Testis (tissue), 3 donors: Measurements from ENCODE around the gene RGS3. TPM values are rescaled to one million over a fixed set of nuclear protein-coding genes. Genes with fewer than 3 reads are reported as not detected.

Source experiments
- DNase-seq: peaks from one replicate; pipeline ENCODE4 v3.0.0-alpha.2; 2019
- H3K27ac ChIP-seq, 2 donors: fragments of 200-600 bp; sonication (generic); one replicate each; pipeline ENCODE4 v1.5.1; 2019
- H3K27me3 ChIP-seq: fragments of 200-600 bp; sonication (generic); one replicate; pipeline ENCODE4 v1.5.1; 2019
- H3K36me3 ChIP-seq: fragments of 200-600 bp; sonication (generic); one replicate; pipeline ENCODE4 v1.5.1; 2017; ENCODE audit warnings: low read depth; ENCODE audit errors: missing control alignments
- H3K4me1 ChIP-seq: fragments of 200-600 bp; sonication (generic); one replicate; pipeline ENCODE4 v1.5.1; 2019
- H3K4me3 ChIP-seq, 2 donors: fragments of 200-600 bp; sonication (generic); one replicate each; pipeline ENCODE4 v1.5.1; 2017 to 2019
- H3K9me3 ChIP-seq: fragments of 200-600 bp; sonication (generic); one replicate; pipeline ENCODE4 v1.5.1; 2017
- CTCF ChIP-seq, 3 experiments: fragments of 450-650 bp in 2 of 3; fragments of 200-600 bp in 1 of 3; sonication (generic) in 1 of 3; IDR thresholded peaks; one replicate each; pipeline ENCODE4 v1.5.1; 2016 to 2019; ENCODE audit warnings: antibody characterized with exemption in 3 of 3, mild to moderate bottlenecking in 2 of 3, moderate library complexity in 1 of 3
- POLR2A ChIP-seq: fragments of 450-650 bp; IDR thresholded peaks from one replicate; pipeline ENCODE4 v1.6.1; 2017; ENCODE audit warnings: antibody characterized with exemption, mild to moderate bottlenecking, moderate library complexity
- WGBS, 2 donors: methylation state at CpG; one replicate each; pipeline ENCODE4 v1.1.5; 2018; 5-methylcytosine and 5-hydroxymethylcytosine counted together
- intact Hi-C: fragments of 100-400 bp; cut with DNase I; formaldehyde crosslinking; loops from one replicate; pipeline ENCODE4 v1.15.1; 2023; ENCODE audit warnings: low total_unique reads
- polyA plus RNA-seq: library from polyadenylated mRNA; stranded (reverse); fragments of 350-450 nt; fragmentation: Illumina TruSeq; extraction: RNeasy Lipid Tissue Mini Kit (QIAGEN cat#74804); gene quantifications from one replicate; pipeline ENCODE4 v1.2.3, GENCODE V29; 2014; ENCODE audit warnings: low read depth, low replicate concordance; ENCODE audit not compliant: insufficient read depth
- total RNA-seq, 2 donors: library from RNA; depleted of rRNA; stranded (reverse); fragments of >200 nt; gene quantifications; one replicate each; pipeline ENCODE4 v1.2.3, GENCODE V29; 2016

The RGS3 gene
- total and polyA plus RNA-seq, 3 donors from 2014 or later, result 84.8 to 125 (median 119) TPM

GRCh38 chr9:113577525-113578261, 114.2 kb downstream of the RGS3 start:
- no peak for DNase-seq
- Histone ChIP-seq H3K27me3 (no peaks in the 10 kb centered on the region), H3K36me3 (no peaks in the 10 kb centered on the region), H3K4me1 (peaks cover 62% of the 10 kb centered on the region), H3K4me3 (no peak overlapping the region), H3K9me3 (no peaks in the 10 kb centered on the region), H3K27ac (peak overlapping the region in 1 of 2 donors; percentile 19)
- TF ChIP-seq POLR2A (no peak), CTCF (IDR thresholded peaks at IDR 0.05) (no peak)
- intact Hi-C loops, result no loop called here
- 84% methylated on average over 11 of the region's 11 CpGs for WGBS, 2 donors

GRCh38 chr9:113578279-113578865, 114.8 kb downstream of the RGS3 start:
- Histone ChIP-seq H3K27ac (peak overlapping the region in 1 of 2 donors; percentile 19), H3K4me1 (peaks cover 57% of the 10 kb centered on the region)
- TF ChIP-seq CTCF (IDR thresholded peaks at IDR 0.05) (no peak), POLR2A (no peak)

GRCh38 chr9:113578882-113579282, 115.4 kb downstream of the RGS3 start:
- H3K36me3 ChIP-seq, result no peaks in the 10 kb centered on the region
- TF ChIP-seq POLR2A, result no peak
- TF ChIP-seq CTCF (IDR thresholded peaks at IDR 0.05), result no peak
- H3K4me1 ChIP-seq, result peaks cover 57% of the 10 kb centered on the region
- WGBS, 2 donors, result 39 to 50% methylated on average over 1 to 5 of the region's 5 CpGs
- intact Hi-C loops, result no loop called here
- peak overlapping the region in 1 of 2 donors; percentile 19 for H3K27ac ChIP-seq
- H3K27me3 ChIP-seq, result no peaks in the 10 kb centered on the region
- no peaks in the 10 kb centered on the region for H3K9me3 ChIP-seq
- DNase-seq, result no peak
- no peak overlapping the region for H3K4me3 ChIP-seq

More at GRCh38 chr9:113578279-113578865, 114.8 kb downstream of the RGS3 start:
- H3K9me3 ChIP-seq, result no peaks in the 10 kb centered on the region
- intact Hi-C loops, result no loop called here
- 94 to 97% methylated on average over 3 of the region's 3 CpGs for WGBS, 2 donors
- H3K4me3 ChIP-seq, result no peak overlapping the region
- no peaks in the 10 kb centered on the region for H3K36me3 ChIP-seq
- no peaks in the 10 kb centered on the region for H3K27me3 ChIP-seq
- DNase-seq, result no peak

GRCh38 chr9:113579283-113580040, 115.9 kb downstream of the RGS3 start:
- no peaks in the 10 kb centered on the region for H3K27me3 ChIP-seq
- H3K4me1 ChIP-seq, result peaks cover 53% of the 10 kb centered on the region
- 57 to 75% methylated on average over 5 of the region's 5 CpGs for WGBS, 2 donors
- H3K4me3 ChIP-seq, result no peak overlapping the region
- H3K36me3 ChIP-seq, result no peaks in the 10 kb centered on the region
- TF ChIP-seq CTCF (IDR thresholded peaks at IDR 0.05) (no peak), POLR2A (no peak)
- intact Hi-C loops, result no loop called here
- DNase-seq, result no peak
- H3K9me3 ChIP-seq, result no peaks in the 10 kb centered on the region
- H3K27ac ChIP-seq, result peak overlapping the region in 1 of 2 donors; percentile 19
